ENCODE measurements around the gene NPW.
"Not testable (repeated sequence)": the region's sequence is repeated elsewhere in the genome, so short reads cannot be mapped to it uniquely, and the experiment has no call there.

NPW gene

GRCh38 chr16:2023092-2024031 is 3.8 kb downstream of the NPW start:
- peak; percentile 88 for DNase-seq

- DNase-seq = no peak
These were observed 4.4 kb downstream of the NPW start for GRCh38 chr16:2024032-2024420.

GRCh38 chr16:2025251-2025650 is 5.7 kb downstream of the NPW start:
- no peak for DNase-seq

GRCh38 chr16:2025878-2026460 is 6.4 kb downstream of the NPW start:
- no peak for DNase-seq

- peak; percentile 43 for DNase-seq
These were observed 7.0 kb downstream of the NPW start, which contains the start of gene NHERF2 for GRCh38 chr16:2026461-2027023. Gene NHERF2 (plus strand): TSS chr16:2026902. CDS start chr16:2027006, 104 bp downstream.

- DNase-seq = peak; percentile 45
These were observed 7.7 kb downstream of the NPW start for GRCh38 chr16:2027024-2028010.

- no peak for DNase-seq
These were observed 8.6 kb downstream of the NPW start for GRCh38 chr16:2028146-2028545.

GRCh38 chr16:2028620-2029220 is 9.1 kb downstream of the NPW start:
- peak; percentile 73 for DNase-seq

- DNase-seq = no peak
These were observed 9.8 kb downstream of the NPW start for GRCh38 chr16:2029350-2029749.

GRCh38 chr16:2030036-2030435 is 10.5 kb downstream of the NPW start:
- no peak for DNase-seq

GRCh38 chr16:2031081-2031577 is 11.5 kb downstream of the NPW start:
- no peak for DNase-seq

GRCh38 chr16:2032285-2033056 is 12.9 kb downstream of the NPW start:
- DNase-seq = no peak

- no peak for DNase-seq
These were observed 13.7 kb downstream of the NPW start for GRCh38 chr16:2033057-2033908.

GRCh38 chr16:2033909-2034695 is 14.5 kb downstream of the NPW start:
- not testable (repeated sequence) for DNase-seq

- DNase-seq = no peak
These were observed 15.3 kb downstream of the NPW start for GRCh38 chr16:2034696-2035430.

GRCh38 chr16:2035431-2036199 is 16.0 kb downstream of the NPW start:
- peak; percentile 85 for DNase-seq

GRCh38 chr16:2036200-2036966 is 16.8 kb downstream of the NPW start:
- DNase-seq = no peak
